ENCODE results near the gene PSEN2. TPM values are rescaled to one million over a fixed set of nuclear protein-coding genes. Genes with fewer than 3 reads are reported as not detected.

PSEN2 gene
- total and polyA plus RNA-seq, 2 donors (not counting 1 experiment from before 2014, with no cell fraction given) = 19.5 to 41.8 TPM

GRCh38 chr1:226874579-226875425 is 4.4 kb downstream of the PSEN2 start:
- no peaks in the 10 kb centered on the region for H3K36me3 ChIP-seq (ENCODE audit: control insufficient read depth, insufficient read depth, low read length)
- H3K27ac ChIP-seq (ENCODE audit: insufficient read depth, low read length) = no peak overlapping the region
- H2AFZ ChIP-seq (ENCODE audit: low read length) = no peak overlapping the region
- peaks cover 6% of the 10 kb centered on the region for H3K4me1 ChIP-seq (ENCODE audit: control insufficient read depth, extremely low read depth, insufficient read depth, low read length)
- no peak overlapping the region for H3K4me3 ChIP-seq (replicated peaks in 1 of 4; ENCODE audit: control extremely low read depth in 1 of 4, insufficient read depth in 1 of 4, low read depth in 3 of 4, low read length in 4 of 4)
- TF ChIP-seq EZH2 (IDR thresholded peaks at IDR 0.05; ENCODE audit: low read length, missing control alignments) (no peak), CTCF (conservative IDR thresholded peaks at IDR 0.05 in 1 of 2, IDR thresholded peaks at IDR 0.05 in 1 of 2; ENCODE audit: low read depth in 1 of 2, low read length in 2 of 2) (no peak)
- no peak for DNase-seq (ENCODE audit: low read depth in 2 of 2)
- H3K9ac ChIP-seq (ENCODE audit: insufficient read depth, low read length) = no peak overlapping the region
- peaks cover 5% of the 10 kb centered on the region for H3K79me2 ChIP-seq (ENCODE audit: control insufficient read depth, insufficient read depth, low read length)
- no peak overlapping the region for H3K4me2 ChIP-seq (ENCODE audit: extremely low read depth, insufficient read depth, low read length)
- no peaks in the 10 kb centered on the region for H4K20me1 ChIP-seq (ENCODE audit: control insufficient read depth, extremely low read depth, insufficient read depth, low read length)
- no peaks in the 10 kb centered on the region for H3K9me3 ChIP-seq (ENCODE audit: control insufficient read depth, insufficient read depth, low read depth, low read length)
- H3K27me3 ChIP-seq (ENCODE audit: control insufficient read depth, insufficient read depth, low read length) = no peaks in the 10 kb centered on the region

GRCh38 chr1:226875641-226876295 is 5.4 kb downstream of the PSEN2 start:
- no peaks in the 10 kb centered on the region for H3K9me3 ChIP-seq (ENCODE audit: control insufficient read depth, insufficient read depth, low read depth, low read length)
- TF ChIP-seq EZH2 (IDR thresholded peaks at IDR 0.05; ENCODE audit: low read length, missing control alignments) = no peak
- no peak for TF ChIP-seq CTCF (conservative IDR thresholded peaks at IDR 0.05 in 1 of 2, IDR thresholded peaks at IDR 0.05 in 1 of 2; ENCODE audit: low read depth in 1 of 2, low read length in 2 of 2)
- peaks cover 5% of the 10 kb centered on the region for H3K4me1 ChIP-seq (ENCODE audit: control insufficient read depth, extremely low read depth, insufficient read depth, low read length)
- no peak overlapping the region for H2AFZ ChIP-seq (ENCODE audit: low read length)
- H3K27me3 ChIP-seq (ENCODE audit: control insufficient read depth, insufficient read depth, low read length) = no peaks in the 10 kb centered on the region
- DNase-seq (ENCODE audit: low read depth in 2 of 2) = peak; percentile 17 to 63
- H3K9ac ChIP-seq (ENCODE audit: insufficient read depth, low read length) = no peak overlapping the region
- H3K27ac ChIP-seq (ENCODE audit: insufficient read depth, low read length) = no peak overlapping the region
- no peak overlapping the region for H3K4me2 ChIP-seq (ENCODE audit: extremely low read depth, insufficient read depth, low read length)
- H3K79me2 ChIP-seq (ENCODE audit: control insufficient read depth, insufficient read depth, low read length) = peaks cover 5% of the 10 kb centered on the region
- H3K4me3 ChIP-seq (replicated peaks in 1 of 4; ENCODE audit: control extremely low read depth in 1 of 4, insufficient read depth in 1 of 4, low read depth in 3 of 4, low read length in 4 of 4) = no peak overlapping the region
- H4K20me1 ChIP-seq (ENCODE audit: control insufficient read depth, extremely low read depth, insufficient read depth, low read length) = no peaks in the 10 kb centered on the region
- peaks cover 3% of the 10 kb centered on the region for H3K36me3 ChIP-seq (ENCODE audit: control insufficient read depth, insufficient read depth, low read length)

GRCh38 chr1:226877669-226878068 is 7.3 kb downstream of the PSEN2 start:
- TF ChIP-seq CTCF (conservative IDR thresholded peaks at IDR 0.05 in 1 of 2, IDR thresholded peaks at IDR 0.05 in 1 of 2; ENCODE audit: low read depth in 1 of 2, low read length in 2 of 2) = no peak
- no peak for TF ChIP-seq EZH2 (IDR thresholded peaks at IDR 0.05; ENCODE audit: low read length, missing control alignments)
- no peak overlapping the region for H2AFZ ChIP-seq (ENCODE audit: low read length)
- H3K36me3 ChIP-seq (ENCODE audit: control insufficient read depth, insufficient read depth, low read length) = peaks cover 5% of the 10 kb centered on the region
- no peak overlapping the region for H3K9ac ChIP-seq (ENCODE audit: insufficient read depth, low read length)
- peaks cover 8% of the 10 kb centered on the region for H3K4me1 ChIP-seq (ENCODE audit: control insufficient read depth, extremely low read depth, insufficient read depth, low read length)
- no peak overlapping the region for H3K4me2 ChIP-seq (ENCODE audit: extremely low read depth, insufficient read depth, low read length)
- H3K79me2 ChIP-seq (ENCODE audit: control insufficient read depth, insufficient read depth, low read length) = no peaks in the 10 kb centered on the region
- no peaks in the 10 kb centered on the region for H3K9me3 ChIP-seq (ENCODE audit: control insufficient read depth, insufficient read depth, low read depth, low read length)
- no peak for DNase-seq (ENCODE audit: low read depth in 2 of 2)
- H3K27me3 ChIP-seq (ENCODE audit: control insufficient read depth, insufficient read depth, low read length) = no peaks in the 10 kb centered on the region
- H4K20me1 ChIP-seq (ENCODE audit: control insufficient read depth, extremely low read depth, insufficient read depth, low read length) = no peaks in the 10 kb centered on the region
- H3K27ac ChIP-seq (ENCODE audit: insufficient read depth, low read length) = no peak overlapping the region
- no peak overlapping the region for H3K4me3 ChIP-seq (replicated peaks in 1 of 4; ENCODE audit: control extremely low read depth in 1 of 4, insufficient read depth in 1 of 4, low read depth in 3 of 4, low read length in 4 of 4)
